Suprapubic skin (tissue), 4 donors: ENCODE data around the gene CST6.

Experiments
- EP300 ChIP-seq: sonication (generic); formaldehyde crosslinking; IDR thresholded peaks from one replicate; pipeline ENCODE4 v1.6.1; 2017; ENCODE audit warnings: antibody characterized with exemption
- POLR2A ChIP-seq, 2 donors: fragments of 450-650 bp; IDR thresholded peaks; one replicate each; pipeline ENCODE4 v1.6.1; 2017; ENCODE audit warnings: antibody characterized with exemption in 2 of 2, mild to moderate bottlenecking in 2 of 2, moderate library complexity in 2 of 2
- POLR2AphosphoS5 ChIP-seq, 3 donors: sonication (generic); formaldehyde crosslinking; IDR thresholded peaks; one replicate each; pipeline ENCODE4 v1.6.1; 2017; ENCODE audit warnings: antibody characterized with exemption in 3 of 3
- TF ChIP-seq, protein P1 (sequence below), 2 donors: fragments of 200-600 bp in 1 of 2; fragments of 450-650 bp in 1 of 2; sonication (generic) in 1 of 2; IDR thresholded peaks; one replicate each; pipeline ENCODE4 v1.5.1; 2016 to 2019; ENCODE audit warnings: antibody characterized with exemption in 2 of 2, mild to moderate bottlenecking in 1 of 2, moderate library complexity in 1 of 2

DNA sequence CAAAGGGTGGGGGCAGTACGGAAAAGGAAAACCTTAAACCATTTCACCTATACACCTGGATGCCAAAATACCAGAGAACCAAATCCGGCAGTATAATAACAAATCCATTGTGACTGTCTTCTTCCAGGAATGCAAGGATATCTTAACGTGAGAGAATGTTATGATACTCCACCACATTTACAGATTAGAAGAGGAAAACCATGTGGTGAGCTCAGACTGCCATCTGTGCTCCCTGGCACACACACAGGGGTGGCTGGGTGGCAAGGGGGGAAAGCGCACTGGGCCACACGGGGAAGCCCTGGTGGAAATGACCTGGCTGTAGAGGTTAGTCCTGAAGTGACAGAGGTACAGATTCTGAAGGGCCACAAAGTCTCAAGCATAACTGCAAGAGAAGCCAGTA is 19.8 kb upstream of the CST6 start:
- TF ChIP-seq POLR2A (IDR thresholded peaks at IDR 0.05): no peak
- TF ChIP-seq, protein P1, sequence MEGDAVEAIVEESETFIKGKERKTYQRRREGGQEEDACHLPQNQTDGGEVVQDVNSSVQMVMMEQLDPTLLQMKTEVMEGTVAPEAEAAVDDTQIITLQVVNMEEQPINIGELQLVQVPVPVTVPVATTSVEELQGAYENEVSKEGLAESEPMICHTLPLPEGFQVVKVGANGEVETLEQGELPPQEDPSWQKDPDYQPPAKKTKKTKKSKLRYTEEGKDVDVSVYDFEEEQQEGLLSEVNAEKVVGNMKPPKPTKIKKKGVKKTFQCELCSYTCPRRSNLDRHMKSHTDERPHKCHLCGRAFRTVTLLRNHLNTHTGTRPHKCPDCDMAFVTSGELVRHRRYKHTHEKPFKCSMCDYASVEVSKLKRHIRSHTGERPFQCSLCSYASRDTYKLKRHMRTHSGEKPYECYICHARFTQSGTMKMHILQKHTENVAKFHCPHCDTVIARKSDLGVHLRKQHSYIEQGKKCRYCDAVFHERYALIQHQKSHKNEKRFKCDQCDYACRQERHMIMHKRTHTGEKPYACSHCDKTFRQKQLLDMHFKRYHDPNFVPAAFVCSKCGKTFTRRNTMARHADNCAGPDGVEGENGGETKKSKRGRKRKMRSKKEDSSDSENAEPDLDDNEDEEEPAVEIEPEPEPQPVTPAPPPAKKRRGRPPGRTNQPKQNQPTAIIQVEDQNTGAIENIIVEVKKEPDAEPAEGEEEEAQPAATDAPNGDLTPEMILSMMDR (IDR thresholded peaks at IDR 0.05): no peak
- no peak for TF ChIP-seq EP300
- no peak for TF ChIP-seq POLR2AphosphoS5 (IDR thresholded peaks at IDR 0.05)
